ENCODE data around the gene OR8J3. TPM values are rescaled to one million over a fixed set of nuclear protein-coding genes. Genes with fewer than 3 reads are reported as not detected.

OR8J3 gene
- total RNA-seq, 4 donors from 2014 or later: 0.12 TPM; not detected in 3

- no peak for TF ChIP-seq EP300 (IDR thresholded peaks at IDR 0.05)
- TF ChIP-seq CTCF (IDR thresholded peaks at IDR 0.05): no peak
- TF ChIP-seq POLR2AphosphoS5 (IDR thresholded peaks at IDR 0.05): no peak
- no peak for TF ChIP-seq POLR2A (IDR thresholded peaks at IDR 0.05)
These were observed 36.7 kb downstream of the OR8J3 start, which contains the start of gene OR8H2 for GRCh38 chr11:56103210-56103737. Gene OR8H2, plus strand, starts transcription at chr11:56103687. Its CDS starts 1,356 bp downstream, at chr11:56105043.

DNA sequence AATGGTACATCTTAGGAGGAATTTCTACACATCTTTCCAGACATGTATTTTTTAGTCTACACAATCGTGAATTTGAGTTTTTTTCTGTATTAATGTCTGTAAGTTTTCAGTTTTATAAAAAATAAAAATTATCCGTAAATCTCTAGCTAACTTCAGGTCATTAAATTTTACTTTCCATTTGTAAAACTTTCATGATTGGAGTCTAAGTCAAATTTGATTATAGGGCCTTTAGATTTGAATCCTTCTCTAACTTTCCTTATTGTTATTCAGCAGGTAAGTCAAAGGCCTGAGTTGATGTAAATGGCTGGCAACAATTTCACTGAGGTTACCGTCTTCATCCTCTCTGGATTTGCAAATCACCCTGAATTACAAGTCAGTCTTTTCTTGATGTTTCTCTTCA is 47.0 kb downstream of the OR8J3 start, which contains the start of gene OR8I2:
Gene OR8I2 (plus strand): TSS at position 301 of the 400 bp plus-strand sequence. CDS start 0 bp downstream, at position 301.
- Histone ChIP-seq H3K27me3 (no peaks in the 10 kb centered on the region), H3K27ac (no peak within 1 kb of the TSS), H3K4me3 (no peak within 1 kb of the TSS), H3K4me1 (no peaks in the 10 kb centered on the region), H3K9me3 (no peaks in the 10 kb centered on the region), H3K36me3 (no peaks in the 10 kb centered on the region)
- TF ChIP-seq POLR2AphosphoS5 (IDR thresholded peaks at IDR 0.05): no peak
- no peak for TF ChIP-seq EP300 (IDR thresholded peaks at IDR 0.05)
- no peak for TF ChIP-seq CTCF (IDR thresholded peaks at IDR 0.05)
- no peak for TF ChIP-seq POLR2A (IDR thresholded peaks at IDR 0.05)
- WGBS, 2 donors (ENCODE audit: low coverage in 1 of 2): 52 to 70% methylated on average over 3 of the region's 3 CpGs
- no peak for ATAC-seq

More at GRCh38 chr11:56103210-56103737, 36.7 kb downstream of the OR8J3 start, which contains the start of gene OR8H2:
- Histone ChIP-seq H3K9me3 (no peaks in the 10 kb centered on the region), H3K4me1 (no peaks in the 10 kb centered on the region), H3K27me3 (no peaks in the 10 kb centered on the region), H3K36me3 (no peaks in the 10 kb centered on the region), H3K27ac (no peak within 1 kb of the TSS), H3K4me3 (no peak within 1 kb of the TSS)
- ATAC-seq: no peak

GRCh38 chr11:56089697-56090096 is 50.3 kb downstream of the OR8J3 start:
- H3K4me3 ChIP-seq: no peak overlapping the region
- H3K36me3 ChIP-seq: no peaks in the 10 kb centered on the region
- no peaks in the 10 kb centered on the region for H3K27me3 ChIP-seq
- no peak for TF ChIP-seq CTCF (IDR thresholded peaks at IDR 0.05)
- TF ChIP-seq POLR2AphosphoS5 (IDR thresholded peaks at IDR 0.05): no peak
- no peak for TF ChIP-seq POLR2A (IDR thresholded peaks at IDR 0.05)
- TF ChIP-seq EP300 (IDR thresholded peaks at IDR 0.05): no peak
- no peaks in the 10 kb centered on the region for H3K4me1 ChIP-seq
- WGBS, 2 donors (ENCODE audit: low coverage in 1 of 2): 52 to 81% methylated on average over 3 of the region's 3 CpGs
- no peak for ATAC-seq
- H3K9me3 ChIP-seq: no peaks in the 10 kb centered on the region
- H3K27ac ChIP-seq: no peak overlapping the region

Small RNA genes lying within 50 kb of the gene (small RNA-seq; reads per million reads assigned to genes)
- 0 reads per million in 4 donors for gene OR8I4P

Other genes starting within 250 kb of the OR8J3 start
- not detected for gene OR5W2, start 225.6 kb downstream of the OR8J3 start, total RNA-seq
- gene OR5I1, start 203.8 kb downstream of the OR8J3 start, total RNA-seq: not detected
- not detected for gene OR10AG1, start 170.3 kb downstream of the OR8J3 start, total RNA-seq
- not detected for gene OR5F1, start 145.6 kb downstream of the OR8J3 start, total RNA-seq
- gene OR5AS1, start 112.5 kb downstream of the OR8J3 start, total RNA-seq: under 1 TPM in 1 of 4 donors, not detected in 3; 0.04 TPM
- not detected for gene OR8I2, start 46.9 kb downstream of the OR8J3 start, total RNA-seq
- gene OR8H2, start 36.5 kb downstream of the OR8J3 start, total RNA-seq: not detected
- gene OR8H3, start 17.8 kb downstream of the OR8J3 start, total RNA-seq: not detected
- not detected for gene OR8K5, start 20.1 kb upstream of the OR8J3 start, total RNA-seq
- gene OR5J2, start 36.4 kb upstream of the OR8J3 start, total RNA-seq: not detected
- gene OR5T2, start 94.1 kb upstream of the OR8J3 start, total RNA-seq: under 1 TPM in 1 of 4 donors, not detected in 3; 0.35 TPM
- gene OR5T3, start 112.1 kb upstream of the OR8J3 start, total RNA-seq: not detected
- not detected for gene OR5T1, start 134.0 kb upstream of the OR8J3 start, total RNA-seq
- gene OR8H1, start 152.1 kb upstream of the OR8J3 start, total RNA-seq: not detected
- gene OR8K3, start 174.9 kb upstream of the OR8J3 start, total RNA-seq: not detected
- not detected for gene OR8K1, start 205.8 kb upstream of the OR8J3 start, total RNA-seq
- gene OR8J1, start 214.1 kb upstream of the OR8J3 start, total RNA-seq: not detected
- gene OR8U1, start 235.4 kb upstream of the OR8J3 start, total RNA-seq: not detected

Data from gastroesophageal sphincter (tissue), 4 donors.